Myocyte (in vitro differentiated cells): Measurements from ENCODE around the gene CROCC2. TPM values are rescaled to one million over a fixed set of nuclear protein-coding genes. Genes with fewer than 3 reads are reported as not detected.
A peak's percentile ranks its signal among the peaks of the same experiment; 100 is the strongest.

Source experiments
- DNase-seq: peaks from one replicate; pipeline ENCODE4 v3.0.0-alpha.2; 2012; ENCODE audit warnings: low read depth
- total RNA-seq: library from RNA; depleted of rRNA; stranded (reverse); fragments of >200 nt; gene quantifications from 2 replicates; pipeline ENCODE4 v1.2.3, GENCODE V29; 2014

Gene CROCC2
- total RNA-seq, 1 donor from 2014 or later = not detected

DNA sequence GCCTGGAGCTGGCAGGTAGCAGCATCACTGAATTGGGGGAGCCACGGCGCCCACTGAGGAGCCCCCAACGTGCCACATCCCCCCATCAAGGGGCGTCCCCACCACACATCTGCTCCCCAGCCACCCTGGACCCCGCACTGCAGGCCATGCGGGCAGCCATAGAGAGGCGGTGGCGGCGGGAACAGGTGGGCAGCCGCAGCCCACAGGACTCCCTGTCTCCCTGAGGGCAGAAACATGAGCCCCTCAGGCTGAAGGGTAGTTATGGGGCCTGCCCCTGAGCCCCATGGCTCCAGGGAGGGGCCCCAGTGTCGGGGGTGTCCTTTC is 26.6 kb downstream of the CROCC2 start:
- DNase-seq = no peak

DNA sequence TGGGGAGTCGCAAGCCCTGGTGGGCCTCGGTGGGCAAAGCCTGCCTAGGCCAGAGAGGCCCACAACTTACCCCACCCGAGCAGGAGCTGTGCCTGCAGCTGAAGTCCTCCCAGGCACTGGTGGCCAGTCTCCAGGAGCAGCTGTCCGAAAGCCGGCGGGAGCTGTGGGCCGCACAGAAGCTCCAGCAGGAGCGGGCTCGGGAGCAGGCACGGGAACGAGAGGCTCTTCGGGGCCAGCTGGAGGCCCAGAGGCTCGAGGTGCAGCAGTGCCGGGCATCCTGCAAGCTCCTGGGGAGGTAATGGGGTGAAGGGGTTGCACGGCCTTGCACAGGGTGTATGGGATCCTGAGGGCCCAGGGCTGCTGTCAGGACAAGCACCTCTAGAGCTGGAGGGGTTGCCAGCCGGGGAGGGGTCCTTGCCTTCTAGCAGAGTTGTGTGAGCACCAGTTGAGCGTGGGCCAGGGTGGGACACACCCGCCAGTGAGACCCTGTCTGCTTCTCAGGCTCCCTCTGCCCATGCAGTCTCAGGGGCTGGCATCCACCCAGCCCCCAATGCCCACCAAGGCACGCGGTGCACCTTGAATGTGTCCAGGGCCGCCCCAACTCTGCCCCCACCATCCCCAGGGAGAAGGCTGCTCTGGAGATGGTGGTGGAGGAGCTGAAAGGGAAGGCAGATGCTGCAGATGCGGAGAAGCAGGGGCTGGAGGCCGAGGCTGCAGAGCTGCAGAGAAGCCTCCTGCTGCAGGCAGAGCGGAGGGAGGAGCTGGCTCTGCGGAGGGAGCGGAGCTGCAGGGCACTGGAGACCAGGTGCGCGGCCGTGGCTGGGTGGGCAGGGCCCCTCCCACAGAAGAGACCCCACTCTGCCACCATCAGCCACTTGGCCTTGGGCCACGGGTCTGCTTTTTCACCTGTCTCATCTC is 27.2 kb downstream of the CROCC2 start:
- peak; percentile 38 for DNase-seq

DNA sequence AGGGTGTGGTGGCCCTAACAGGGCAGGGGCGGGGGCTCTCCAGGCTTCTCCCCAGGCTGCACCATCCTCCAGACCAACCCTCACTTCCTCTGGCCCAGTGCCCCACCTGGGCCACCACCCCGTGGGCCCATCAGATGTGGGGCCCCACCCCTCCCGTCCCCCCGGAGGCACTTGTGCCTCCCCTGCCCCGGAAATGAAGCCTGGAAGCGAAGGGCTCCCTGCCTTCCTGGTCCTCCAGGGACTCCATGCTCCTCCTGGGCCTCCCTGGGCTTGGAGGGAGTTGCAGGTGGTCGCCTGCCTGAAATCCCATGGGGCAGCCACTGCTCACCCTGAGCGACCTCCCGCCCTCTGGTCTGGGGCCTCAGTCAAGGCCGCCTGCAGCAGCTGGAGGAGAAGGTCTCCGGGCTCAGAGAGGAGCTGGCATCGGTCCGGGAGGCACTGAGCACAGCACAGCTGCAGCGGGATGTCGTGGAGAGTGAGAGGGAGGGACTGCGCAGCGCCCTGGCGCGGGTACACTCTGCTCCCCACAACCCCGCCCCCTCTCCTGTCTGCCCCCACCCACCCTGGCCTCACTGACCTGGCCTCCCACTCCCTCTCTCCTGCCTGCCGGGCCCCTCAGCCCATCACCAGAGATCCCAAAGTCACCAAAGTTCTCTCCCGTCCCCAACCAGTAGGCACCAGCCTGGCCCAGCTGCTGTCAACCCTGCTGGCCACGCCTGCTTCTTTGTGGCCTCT is 28.0 kb downstream of the CROCC2 start:
- peak; percentile 76 for DNase-seq

DNA sequence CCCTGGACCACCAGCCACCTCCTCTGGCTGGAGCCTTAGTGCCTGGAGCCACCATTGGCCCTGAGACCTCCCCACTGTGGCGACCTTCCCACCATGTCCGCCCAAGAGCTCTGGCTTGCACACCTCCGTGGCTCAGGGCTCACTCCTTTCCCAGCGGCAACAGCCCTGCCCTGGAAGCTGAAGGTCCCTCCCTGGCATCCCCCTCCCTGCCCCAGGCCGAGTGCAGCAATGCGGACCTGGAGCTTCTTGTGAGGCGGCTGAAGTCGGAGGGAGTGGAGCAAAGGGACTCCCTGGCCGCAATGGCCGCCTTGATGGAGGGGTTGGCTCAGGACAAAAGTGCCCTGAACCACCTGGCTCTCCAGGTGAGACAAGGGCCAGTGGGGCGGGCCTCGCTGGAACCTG is 28.6 kb downstream of the CROCC2 start:
- no peak for DNase-seq

DNA sequence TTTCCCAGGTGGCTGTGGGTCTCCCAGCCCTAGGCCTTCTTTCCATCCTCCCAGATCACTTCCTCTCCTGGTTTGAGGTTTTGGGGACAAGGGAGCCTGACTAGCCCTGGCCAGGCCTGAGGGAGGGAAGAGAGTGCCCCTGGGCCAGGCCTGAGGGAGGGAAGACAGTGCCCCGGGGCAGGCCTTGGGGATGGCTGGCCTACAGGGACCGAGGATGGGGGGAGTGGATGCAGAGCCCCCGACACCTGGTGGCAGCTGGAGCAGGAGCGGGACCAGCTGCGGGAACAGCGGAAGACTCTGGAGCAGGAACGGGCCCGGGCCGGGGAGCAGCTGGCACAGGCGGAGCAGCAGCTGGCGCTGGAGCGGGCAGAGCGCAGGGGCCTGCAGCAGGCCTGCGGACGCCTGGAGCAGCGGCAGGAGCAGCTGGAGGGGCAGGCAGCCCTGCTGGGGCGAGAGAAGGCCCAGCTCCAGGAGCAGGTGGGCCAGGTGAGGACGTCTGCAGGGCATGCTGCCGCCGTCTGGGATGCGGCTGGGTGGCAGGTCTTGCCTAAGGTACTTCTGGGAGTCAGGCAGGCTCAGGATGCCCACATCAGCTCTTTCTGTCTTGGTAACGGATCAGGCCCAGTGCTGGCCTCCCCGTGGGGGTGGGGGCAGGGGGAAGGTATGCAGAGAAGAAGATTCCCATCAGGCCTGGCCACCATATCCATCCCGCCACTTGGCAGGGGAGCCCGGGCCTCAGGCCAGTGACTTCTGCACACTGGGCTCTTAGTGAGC is 29.2 kb downstream of the CROCC2 start:
- no peak for DNase-seq

DNA sequence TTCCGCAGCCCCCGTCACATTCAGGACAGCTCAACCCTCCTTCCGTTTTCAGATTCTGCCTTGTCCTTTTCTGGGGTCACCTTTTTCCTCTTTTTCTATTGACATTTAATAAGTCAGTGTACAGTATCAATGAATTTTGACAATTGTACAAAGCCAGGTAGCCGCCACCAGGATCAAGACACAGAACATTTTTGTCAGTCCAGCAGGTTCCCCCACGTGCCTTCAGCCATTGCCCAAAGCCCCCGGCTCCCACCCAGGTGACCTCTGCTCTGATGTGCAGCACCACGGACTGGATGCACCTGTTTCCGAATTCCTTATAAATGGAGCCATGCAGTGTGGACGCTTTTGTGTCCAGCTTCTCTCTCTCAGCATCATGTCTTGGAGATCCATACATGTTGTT is 30.0 kb downstream of the CROCC2 start:
- DNase-seq = no peak

DNA sequence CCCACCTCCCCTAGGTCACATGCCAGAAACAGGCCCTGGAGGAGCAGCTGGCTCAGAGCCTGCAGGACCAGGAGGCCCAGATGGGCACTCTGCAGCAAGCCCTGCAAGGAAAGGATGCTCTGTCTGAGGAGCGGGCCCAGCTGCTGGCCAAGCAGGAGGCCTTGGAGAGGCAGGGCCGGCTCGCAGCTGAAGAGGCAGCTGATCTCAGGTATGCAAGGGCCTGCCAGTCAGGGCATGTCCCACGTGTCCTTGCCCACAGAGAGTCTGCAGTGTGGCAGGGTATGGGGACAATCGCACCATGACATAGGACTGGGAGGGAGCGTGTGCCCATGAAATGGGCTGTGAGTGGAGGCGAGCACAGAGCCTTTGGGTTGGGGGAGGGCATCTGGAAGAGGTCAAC is 39.9 kb downstream of the CROCC2 start:
- no peak for DNase-seq

DNA sequence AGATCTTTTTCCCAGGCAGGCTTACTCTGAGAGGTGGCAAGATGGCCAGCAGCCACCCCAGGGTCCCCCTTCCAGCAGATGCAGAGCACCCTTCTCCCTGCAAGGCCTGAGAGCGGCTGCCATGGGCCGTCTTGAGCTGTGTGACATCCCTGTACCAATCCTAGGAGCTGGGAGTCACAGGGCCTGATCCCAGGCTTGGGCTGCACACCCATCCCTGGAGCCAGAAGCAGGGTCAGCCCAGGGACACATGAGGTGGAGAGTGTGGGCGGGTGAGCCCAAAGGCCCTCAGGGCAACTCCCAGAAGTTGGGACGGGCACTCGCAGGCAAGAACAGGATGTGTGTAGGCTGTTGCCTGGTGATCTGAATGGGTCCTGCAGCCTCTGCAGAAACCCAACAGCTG is 40.5 kb downstream of the CROCC2 start:
- no peak for DNase-seq

DNA sequence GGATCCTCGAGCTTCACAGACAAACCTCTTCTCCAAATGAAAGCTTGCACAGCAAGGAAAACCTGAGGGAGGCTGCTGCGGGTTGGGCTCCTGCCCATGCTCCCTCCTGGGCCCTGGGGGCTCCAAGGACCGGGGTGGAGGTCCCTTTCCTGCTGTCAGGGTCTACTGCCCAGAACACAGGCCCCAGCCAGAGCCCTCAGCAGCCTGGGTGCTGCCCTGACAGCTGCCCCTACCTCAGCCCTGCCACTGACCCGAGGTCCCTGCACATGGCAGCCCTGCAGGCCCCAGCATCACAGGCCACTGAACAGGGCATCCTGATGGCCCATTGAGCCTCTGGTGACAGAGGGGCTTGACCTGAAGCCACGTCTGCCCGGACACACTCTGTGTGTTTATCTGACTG is 41.0 kb downstream of the CROCC2 start:
- no peak for DNase-seq

DNA sequence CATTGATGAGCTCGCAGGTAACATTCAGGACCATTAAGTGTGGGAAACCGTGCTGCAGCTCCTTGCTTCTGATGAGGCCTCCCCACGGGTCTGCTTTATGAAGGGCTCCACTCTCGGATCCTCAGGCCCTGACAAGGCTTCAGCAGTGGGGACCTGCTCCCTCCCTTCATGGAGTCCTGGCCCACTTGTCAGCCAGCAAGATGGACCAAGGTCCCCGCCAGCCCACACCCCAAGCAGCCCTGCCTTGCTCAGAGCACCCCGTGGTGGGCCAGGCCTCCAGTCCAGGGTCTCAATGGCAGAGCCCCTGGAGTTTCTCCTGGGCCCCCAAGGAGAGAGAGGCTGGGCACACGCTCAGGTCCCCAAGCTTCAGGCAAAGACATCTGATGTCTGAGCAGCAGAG is 41.5 kb downstream of the CROCC2 start:
- DNase-seq = no peak

DNA sequence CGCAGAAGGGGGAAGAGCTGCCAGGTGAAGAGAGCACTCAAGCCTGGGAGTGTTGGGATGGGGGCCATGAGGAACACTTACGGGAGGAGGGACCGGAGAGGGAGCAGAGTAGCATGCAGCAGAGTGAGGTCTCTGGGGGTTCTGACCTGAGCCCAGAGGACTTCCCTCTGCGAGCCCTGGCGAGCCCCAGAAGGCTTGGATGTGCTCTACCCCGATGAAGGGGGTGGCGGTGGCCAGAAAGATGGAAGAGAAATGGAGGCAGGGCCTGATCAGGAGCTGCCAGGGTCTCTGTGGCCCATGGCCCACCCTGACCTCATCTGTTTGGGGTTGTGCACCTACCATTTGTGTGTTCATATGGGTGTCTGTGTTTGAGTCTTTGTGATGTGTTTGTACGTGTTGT is 42.0 kb downstream of the CROCC2 start:
- no peak for DNase-seq

DNA sequence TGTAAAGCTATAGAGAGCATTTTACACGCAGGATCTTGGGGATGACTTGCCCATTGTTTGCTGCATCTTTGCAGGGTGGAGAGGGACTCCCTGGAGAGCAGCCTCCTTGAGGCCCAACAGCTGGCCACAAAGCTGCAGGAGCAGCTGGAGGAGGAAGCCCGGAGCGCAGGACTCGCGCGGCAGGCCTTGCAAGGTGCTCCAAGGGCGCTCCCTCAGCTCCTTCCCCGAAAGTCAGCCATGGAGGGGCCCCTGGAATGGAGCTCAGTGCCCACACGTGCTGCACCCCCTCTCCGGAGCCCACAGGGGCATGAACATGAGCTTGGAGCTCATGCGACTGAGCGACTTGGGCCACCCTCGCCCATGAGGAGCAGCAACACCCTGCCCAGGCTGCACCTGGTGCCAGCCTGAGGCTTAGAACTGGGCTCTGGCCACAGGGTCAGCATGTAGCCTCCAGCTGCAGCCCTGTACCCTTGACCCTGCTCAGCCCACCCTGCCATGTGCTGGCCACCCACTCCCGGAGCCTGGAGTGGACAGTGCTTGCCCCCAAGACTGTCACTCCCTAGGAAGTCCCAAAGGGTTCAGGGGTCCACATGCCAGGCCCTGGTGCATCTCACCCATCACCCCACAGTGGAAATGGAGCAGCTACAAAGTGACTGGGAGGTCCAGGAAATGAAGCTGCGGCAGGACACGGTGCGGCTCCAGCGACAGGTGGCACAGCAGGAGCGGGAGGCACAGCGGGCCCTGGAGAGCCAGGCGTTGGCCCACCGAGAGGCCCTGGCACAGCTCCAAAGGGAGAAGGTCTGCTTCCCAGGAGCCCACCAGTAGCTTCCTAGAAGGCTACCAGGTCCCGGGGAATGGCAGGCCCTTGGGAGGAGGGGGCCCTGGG is 43.0 kb downstream of the CROCC2 start:
- DNase-seq = no peak

DNA sequence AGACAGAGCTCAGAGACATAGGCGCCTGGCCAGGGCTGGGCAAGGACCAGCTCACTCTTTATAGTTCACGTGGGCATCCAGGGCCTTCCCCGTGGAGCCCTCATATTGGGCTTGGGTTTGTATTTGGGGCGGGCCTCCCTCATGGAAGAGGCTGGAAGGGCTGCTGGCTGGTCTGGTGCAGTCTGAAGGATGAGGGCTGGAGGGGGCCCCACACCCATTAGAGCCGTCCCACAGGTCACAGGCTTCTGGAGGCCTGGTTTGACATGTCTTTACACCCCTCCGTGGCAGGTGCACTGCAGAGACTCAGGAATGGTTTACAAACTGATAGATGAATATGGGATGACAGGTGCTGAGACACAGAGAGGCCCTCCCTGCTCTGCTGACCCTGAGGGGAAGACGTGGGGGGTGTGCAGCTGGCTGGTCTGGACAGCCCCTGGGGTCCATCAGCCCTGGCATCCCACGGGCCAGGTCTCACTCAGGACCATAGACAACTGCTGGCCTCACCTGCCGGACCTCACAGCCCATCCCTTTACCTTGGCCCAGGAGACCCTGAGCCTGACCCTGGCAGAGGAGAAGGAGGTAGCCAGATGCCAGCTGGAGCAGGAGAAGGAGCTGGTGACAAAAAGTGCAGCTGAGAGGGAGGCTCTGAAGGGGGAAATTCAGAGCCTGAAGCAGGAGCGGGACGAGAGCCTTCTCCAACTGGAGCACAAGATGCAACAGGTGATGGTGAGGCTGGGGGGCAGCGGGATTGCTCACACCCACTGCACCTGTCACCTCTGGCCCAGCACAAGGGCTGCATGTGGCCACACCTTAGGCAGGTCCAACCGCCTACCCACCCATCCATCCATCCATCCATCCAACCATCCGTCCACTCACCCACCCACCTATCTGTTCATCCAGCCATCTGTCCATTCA is 43.9 kb downstream of the CROCC2 start:
- DNase-seq = no peak

DNA sequence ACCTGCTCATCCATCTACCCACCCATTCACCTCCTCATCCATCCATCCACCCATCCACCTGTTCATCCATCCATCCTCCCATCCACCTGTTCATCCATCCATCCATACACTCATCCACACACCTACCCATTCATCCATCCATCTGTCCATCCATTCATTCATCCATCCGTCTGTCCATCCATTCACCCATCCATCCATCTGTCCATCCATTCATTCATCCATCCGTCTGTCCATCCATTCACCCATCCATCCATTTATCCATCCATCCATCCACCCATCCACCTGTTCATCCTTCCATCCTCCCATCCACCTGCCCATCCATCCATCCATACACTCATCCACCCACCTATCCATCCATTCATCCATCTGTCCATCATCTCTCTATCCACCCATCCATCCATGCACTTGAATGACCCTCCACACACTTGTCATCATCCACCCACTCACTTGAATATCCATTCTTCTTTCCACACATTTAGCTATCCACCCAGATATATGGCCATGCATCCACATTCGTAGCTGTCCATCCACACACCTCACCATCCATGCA is 45.0 kb downstream of the CROCC2 start:
- no peak for DNase-seq

DNA sequence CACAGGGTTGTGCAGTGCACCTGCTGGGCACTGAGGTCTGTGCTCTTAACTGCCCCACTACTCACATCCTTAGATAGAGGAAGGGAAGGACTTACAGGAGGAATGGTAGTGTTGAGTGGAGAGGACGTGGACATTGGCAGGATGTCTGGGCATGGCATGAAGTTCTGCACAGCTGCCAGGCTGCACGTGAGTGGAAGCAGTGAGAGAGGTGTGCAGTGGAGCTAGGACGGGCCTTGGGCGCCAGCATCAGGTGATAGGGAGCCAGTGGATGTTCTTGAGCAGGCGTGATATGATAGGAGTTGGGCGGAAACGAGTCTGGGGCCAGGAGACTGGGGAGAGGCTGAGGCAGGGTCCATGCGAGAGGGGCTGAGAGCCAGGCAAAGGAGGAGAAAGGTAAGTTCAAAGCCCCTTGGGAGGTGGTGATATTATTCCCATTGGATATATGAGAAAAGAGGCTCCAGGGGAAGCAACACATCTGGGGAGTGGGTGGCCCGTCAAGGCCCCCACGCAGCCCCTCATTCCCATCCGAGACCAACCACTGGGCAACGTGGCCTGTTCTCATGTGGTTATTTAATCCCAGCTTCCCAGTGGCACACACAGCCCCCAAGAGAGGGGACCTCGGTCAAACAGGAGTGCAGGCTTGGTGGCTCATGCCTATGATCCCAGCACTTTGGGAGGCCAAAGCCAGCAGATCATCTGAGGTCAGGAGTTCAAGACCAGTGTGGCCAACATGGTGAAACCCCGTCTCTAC is 46.5 kb downstream of the CROCC2 start:
- no peak for DNase-seq

DNA sequence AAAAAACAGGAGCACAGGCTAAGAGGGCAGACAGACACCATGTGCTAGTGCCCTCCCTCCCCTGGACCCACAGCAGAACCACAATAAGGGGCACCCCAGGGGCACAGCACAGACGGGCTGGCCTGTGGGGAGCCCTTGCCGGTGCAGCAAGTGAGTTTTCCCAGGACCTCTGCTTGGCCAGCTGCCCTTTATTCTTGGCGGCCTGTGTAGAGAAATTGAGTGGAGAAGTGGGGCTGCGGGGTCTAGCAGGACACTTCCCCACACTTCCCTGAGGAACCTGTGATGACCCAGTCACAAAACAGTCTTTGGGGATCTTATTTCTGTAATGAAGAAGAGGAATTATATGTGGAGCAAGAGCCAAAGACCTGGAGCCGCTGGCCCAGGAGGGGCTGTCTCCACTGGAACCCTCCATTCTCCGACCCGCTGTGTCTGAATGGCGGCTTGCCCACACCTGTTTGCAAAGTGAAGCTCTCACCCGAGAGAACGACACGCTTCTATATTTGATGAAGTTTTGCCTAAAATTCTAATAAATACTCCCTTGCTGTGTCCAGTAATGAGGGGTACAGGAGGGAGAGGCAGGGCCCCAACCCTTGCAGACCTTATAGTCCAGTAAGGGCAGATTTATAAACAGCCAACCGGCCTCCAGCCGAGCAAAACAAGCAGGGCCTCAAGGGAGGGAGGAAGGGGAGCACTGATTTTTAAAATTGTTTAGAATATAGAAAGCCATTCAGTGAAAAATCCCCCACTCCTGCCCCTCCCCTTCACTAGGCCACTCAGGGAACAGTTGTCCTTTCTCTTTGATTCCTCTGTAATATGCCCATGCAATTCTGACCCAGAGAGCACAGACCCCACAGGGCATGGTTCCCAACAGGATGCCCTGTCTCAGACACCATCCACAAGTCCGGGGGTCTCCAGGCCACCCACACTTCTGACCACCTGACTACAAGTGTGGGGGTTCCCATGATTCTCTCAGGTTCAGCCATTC is 47.6 kb downstream of the CROCC2 start:
- no peak for DNase-seq

DNA sequence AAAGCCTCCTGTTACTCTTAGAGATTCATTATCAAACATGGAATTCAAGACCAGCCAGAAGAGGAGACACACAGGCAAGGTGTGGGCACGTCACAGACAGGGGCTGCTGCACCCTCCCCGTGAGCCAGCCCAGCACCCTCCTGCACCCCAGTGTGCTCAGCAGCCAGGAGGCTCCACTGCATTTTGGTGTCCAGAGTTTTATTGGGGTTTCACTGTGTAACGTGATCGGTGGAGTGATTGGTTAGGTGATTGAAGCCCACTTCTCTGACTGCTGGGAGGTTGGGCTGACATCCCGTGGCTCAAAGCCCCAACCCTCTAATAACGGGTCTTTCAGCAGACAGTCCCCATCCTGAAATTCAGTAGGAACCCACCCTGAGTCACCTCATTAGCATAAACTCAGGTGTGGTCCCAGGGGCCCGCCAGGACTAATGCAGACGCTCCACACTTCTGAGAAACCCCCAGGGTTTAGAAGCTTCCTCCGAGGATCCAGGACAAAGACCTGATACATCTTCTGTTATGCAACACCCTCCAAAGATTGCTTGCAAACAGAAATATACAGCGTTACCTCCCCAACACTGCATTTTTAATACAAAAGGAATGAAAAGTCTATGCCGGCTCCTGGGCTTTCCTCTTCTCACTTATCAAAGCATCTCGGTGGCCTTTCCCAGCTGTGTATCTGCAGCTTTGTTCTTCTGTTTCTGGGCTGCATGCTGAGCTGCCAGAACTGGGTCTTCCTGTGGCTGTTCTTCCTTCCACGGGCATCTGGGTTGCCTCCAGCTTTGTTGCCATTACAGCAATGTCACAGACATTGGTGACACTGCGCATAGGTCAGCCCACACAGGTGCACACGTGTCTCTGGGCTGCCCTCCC is 48.5 kb downstream of the CROCC2 start:
- DNase-seq = no peak
